IMR-90 (cell line): Measurements from ENCODE around the gene NHSL2. TPM values are rescaled to one million over a fixed set of nuclear protein-coding genes. Genes with fewer than 3 reads are reported as not detected.

Source experiments
- ATAC-seq: fragments of 200-7000 bp; cut with Tn5 transposase; 2 replicates; pipeline ENCODE4 v1.9.1; 2020; ENCODE audit warnings: low read depth, mild to moderate bottlenecking, moderate library complexity
- BruUV-seq: library from RNA; stranded (reverse); fragments of 400-500 nt; replicated peaks from 2 replicates; lab custom pipeline; 2021; lab: Mats Ljungman, UMichigan
- CTCF ChIA-PET: fragments of 300-600 bp; formaldehyde crosslinking; extraction: SDS; loops from one replicate; lab custom pipeline; 2021; ENCODE audit warnings: antibody characterized with exemption; lab: Yijun Ruan, JAX
- POLR2A ChIA-PET: fragments of 300-600 bp; sonication (Branson Sonifier 250); formaldehyde crosslinking; loops from one replicate; lab custom pipeline; 2022; ENCODE audit warnings: antibody characterized with exemption; ENCODE audit not compliant: unreplicated experiment; lab: Charles Lee
- DNase-seq: peaks from one replicate; pipeline ENCODE4 v3.0.0; 2013
- H2AFZ ChIP-seq: replicated peaks from 2 replicates; pipeline ENCODE3; 2013; ENCODE audit warnings: low read length, mild to moderate bottlenecking; ENCODE audit not compliant: poor library complexity
- H2AK5ac ChIP-seq: 2 replicates; pipeline ENCODE4 v1.6.1; 2013; ENCODE audit warnings: low read depth, low read length, inconsistent platforms
- H2AK9ac ChIP-seq: replicated peaks from 2 replicates; pipeline ENCODE3; 2013; ENCODE audit warnings: mild to moderate bottlenecking, low read depth, low read length, moderate library complexity; ENCODE audit not compliant: poor library complexity
- H2BK120ac ChIP-seq: 2 replicates; pipeline ENCODE4 v1.6.1; 2013; ENCODE audit warnings: low read depth, low read length, inconsistent platforms
- H2BK15ac ChIP-seq: 3 replicates; pipeline ENCODE4 v1.6.1; 2013; ENCODE audit warnings: low read depth, low read length, inconsistent platforms
- H2BK20ac ChIP-seq: 2 replicates; pipeline ENCODE4 v1.6.1; 2013; ENCODE audit warnings: low read depth, mild to moderate bottlenecking, inconsistent platforms, low read length, moderate library complexity
- H2BK5ac ChIP-seq: 2 replicates; pipeline ENCODE4 v1.6.1; 2013; ENCODE audit warnings: mild to moderate bottlenecking, low read depth, low read length, inconsistent platforms; ENCODE audit not compliant: poor library complexity, severe bottlenecking
- H3K14ac ChIP-seq: replicated peaks from 2 replicates; pipeline ENCODE4 v1.6.1; 2013; ENCODE audit warnings: low read depth, low read length, inconsistent platforms
- H3K18ac ChIP-seq: 2 replicates; pipeline ENCODE4 v1.6.1; 2013; ENCODE audit warnings: low read depth, low read length, control low read depth
- H3K23ac ChIP-seq: 2 replicates; pipeline ENCODE4 v1.6.1; 2013; ENCODE audit warnings: low read depth, low read length, inconsistent platforms
- H3K27ac ChIP-seq: 2 replicates; pipeline ENCODE4 v1.5.1; 2013; ENCODE audit warnings: mild to moderate bottlenecking, control low read depth, low read length; ENCODE audit not compliant: insufficient read depth
- H3K27me3 ChIP-seq: 2 replicates; pipeline ENCODE4 v1.6.1; 2013; ENCODE audit warnings: low read length; ENCODE audit not compliant: control insufficient read depth, insufficient read depth
- H3K36me3 ChIP-seq: 2 replicates; pipeline ENCODE4 v1.6.1; 2013; ENCODE audit warnings: low read length, mixed read lengths; ENCODE audit not compliant: control insufficient read depth, insufficient read depth
- H3K4ac ChIP-seq: 2 replicates; pipeline ENCODE4 v1.6.1; 2013; ENCODE audit warnings: low read depth, low read length, inconsistent platforms
- H3K4me1 ChIP-seq: 2 replicates; pipeline ENCODE4 v1.6.1; 2013; ENCODE audit warnings: low read length, mixed read lengths; ENCODE audit not compliant: control insufficient read depth, insufficient read depth
- H3K4me2 ChIP-seq: 2 replicates; pipeline ENCODE4 v1.6.1; 2013; ENCODE audit warnings: low read depth, mild to moderate bottlenecking, control low read depth, low read length, moderate library complexity
- H3K4me3 ChIP-seq: 2 replicates; pipeline ENCODE4 v1.5.1; 2013; ENCODE audit warnings: low read depth, mild to moderate bottlenecking, control low read depth, low read length, moderate library complexity; ENCODE audit not compliant: insufficient read depth
- H3K56ac ChIP-seq: 2 replicates; pipeline ENCODE4 v1.6.1; 2013; ENCODE audit warnings: low read length, inconsistent platforms; ENCODE audit not compliant: insufficient read depth; ENCODE audit errors: extremely low read depth
- H3K79me1 ChIP-seq, 2 experiments: 2 replicates each; pipeline ENCODE4 v1.6.1; 2013; ENCODE audit warnings: low read length in 2 of 2, inconsistent platforms in 1 of 2, low read depth in 1 of 2
- H3K9ac ChIP-seq: 2 replicates; pipeline ENCODE4 v1.6.1; 2013; ENCODE audit warnings: low read depth, low read length, control low read depth
- H3K9me1 ChIP-seq: 2 replicates; pipeline ENCODE4 v1.6.1; 2013; ENCODE audit warnings: low read length, inconsistent platforms; ENCODE audit not compliant: insufficient read depth
- H3K9me3 ChIP-seq: 2 replicates; pipeline ENCODE4 v1.6.1; 2013; ENCODE audit warnings: low read length; ENCODE audit not compliant: control insufficient read depth, insufficient read depth
- H4K20me1 ChIP-seq: 2 replicates; pipeline ENCODE4 v1.6.1; 2013; ENCODE audit warnings: low read length, inconsistent platforms; ENCODE audit not compliant: insufficient read depth
- H4K5ac ChIP-seq: 2 replicates; pipeline ENCODE4 v1.6.1; 2013; ENCODE audit warnings: mild to moderate bottlenecking, low read depth, low read length, control low read depth
- H4K8ac ChIP-seq, 2 experiments: 2 replicates each; pipeline ENCODE4 v1.6.1; 2013; ENCODE audit warnings: low read depth in 2 of 2, low read length in 2 of 2, control low read depth in 1 of 2, inconsistent platforms in 1 of 2
- H4K91ac ChIP-seq: 2 replicates; pipeline ENCODE4 v1.6.1; 2013; ENCODE audit warnings: low read depth, low read length, inconsistent platforms; ENCODE audit not compliant: insufficient read depth
- BHLHE40 ChIP-seq: fragments of 150-350 bp; IDR thresholded peaks from 2 replicates; pipeline ENCODE4 v1.6.1; 2016; ENCODE audit warnings: mild to moderate bottlenecking, low read depth, low read length
- CEBPB ChIP-seq: IDR thresholded peaks from 2 replicates; pipeline ENCODE4 v1.6.1; 2012; ENCODE audit warnings: low read depth, low read length, improper control_type of control experiment
- CHD1 ChIP-seq: IDR thresholded peaks from 2 replicates; pipeline ENCODE4 v1.6.1; 2012; ENCODE audit warnings: low read depth, low read length, improper control_type of control experiment
- CTCF ChIP-seq: conservative IDR thresholded peaks from 2 replicates; pipeline ENCODE4 v1.5.1; 2012; ENCODE audit warnings: mild to moderate bottlenecking, low read depth, low read length, improper control_type of control experiment
- FOS ChIP-seq: fragments of 150-350 bp; IDR thresholded peaks from 2 replicates; pipeline ENCODE4 v1.6.1; 2016; ENCODE audit warnings: low read depth, low read length
- MAFK ChIP-seq: IDR thresholded peaks from 2 replicates; pipeline ENCODE4 v1.6.1; 2012; ENCODE audit warnings: low read depth, low read length, improper control_type of control experiment
- MAZ ChIP-seq: IDR thresholded peaks from 2 replicates; pipeline ENCODE4 v1.6.1; 2012; ENCODE audit warnings: low read depth, mild to moderate bottlenecking, low read length, improper control_type of control experiment, moderate library complexity, borderline replicate concordance
- MXI1 ChIP-seq: IDR thresholded peaks from 2 replicates; pipeline ENCODE4 v1.6.1; 2012; ENCODE audit warnings: low read depth, mild to moderate bottlenecking, low read length, moderate library complexity, borderline replicate concordance
- NFE2L2 ChIP-seq: fragments of 150-350 bp; IDR thresholded peaks from 2 replicates; pipeline ENCODE4 v1.6.1; 2016; ENCODE audit warnings: low read depth, mild to moderate bottlenecking, low read length
- POLR2A ChIP-seq: IDR thresholded peaks from 2 replicates; pipeline ENCODE4 v1.6.1; 2012; ENCODE audit warnings: mild to moderate bottlenecking, low read depth, low read length
- RCOR1 ChIP-seq: IDR thresholded peaks from 2 replicates; pipeline ENCODE4 v1.6.1; 2012; ENCODE audit warnings: mild to moderate bottlenecking, low read length, improper control_type of control experiment; ENCODE audit not compliant: insufficient replicate concordance
- RFX5 ChIP-seq: IDR thresholded peaks from 2 replicates; pipeline ENCODE4 v1.8.0; 2012; ENCODE audit warnings: low read depth, mild to moderate bottlenecking, low read length, moderate library complexity
- SMC3 ChIP-seq: fragments of 150-350 bp; IDR thresholded peaks from 2 replicates; pipeline ENCODE4 v1.6.1; 2016; ENCODE audit warnings: low read depth, mild to moderate bottlenecking, antibody characterized with exemption, low read length, moderate library complexity
- WGBS, 2 experiments: methylation state at CpG; one replicate each; pipeline versions ENCODE4 v1.1.5 to v1.1.7; 2013; ENCODE audit warnings: missing lambda C conversion rate in 2 of 2; ENCODE audit not compliant: insufficient read length in 1 of 2; ENCODE audit errors: extremely low coverage in 2 of 2; 5-methylcytosine and 5-hydroxymethylcytosine counted together
- dilution Hi-C: fragments of 300-500 bp; cut with HindIII; formaldehyde crosslinking; loops from one replicate; pipeline ENCODE4 v1.14.3; 2018; ENCODE audit warnings: low sequenced_read_pairs; ENCODE audit not compliant: unreplicated experiment
- in situ Hi-C: fragments of 300-500 bp; cut with MboI; formaldehyde crosslinking; loops from 3 replicates; pipeline ENCODE4 v1.14.3; 2019; ENCODE audit warnings: low sequenced_read_pairs, inconsistent platforms, mixed read lengths
- intact Hi-C: fragments of 100-400 bp; cut with micrococcal nuclease; formaldehyde crosslinking; loops from 2 replicates; pipeline ENCODE4 v1.10.0; 2022
- polyA plus RNA-seq, 3 experiments: library from polyadenylated mRNA; depleted of rRNA; stranded (reverse); fragments of >200 nt; gene quantifications; 2 replicates each; pipeline ENCODE4 v1.2.3, GENCODE V29; 2012; ENCODE audit warnings: low replicate concordance in 1 of 3
- total RNA-seq: library from RNA; depleted of rRNA; stranded (reverse); fragments of >200 nt; gene quantifications from 2 replicates; pipeline ENCODE4 v1.2.3, GENCODE V29; 2012
- TF ChIP-seq, protein P1 (sequence below): fragments of 150-350 bp; IDR thresholded peaks from 2 replicates; pipeline ENCODE4 v1.6.1; 2017; ENCODE audit warnings: mild to moderate bottlenecking, antibody characterized with exemption, low read length, low read depth

NHSL2 gene
- total and polyA plus RNA-seq, 2 of the 4 experiments (the other 2 are of a cell fraction), result 0.72 to 0.75 TPM

GRCh38 chrX:71949363-71949762 lies 38.7 kb downstream of the NHSL2 start:
- CTCF ChIA-PET, result no interaction called here
- Histone ChIP-seq H3K4me1 (no peaks in the 10 kb centered on the region), H4K91ac (no peak overlapping the region), H4K20me1 (no peaks in the 10 kb centered on the region; the same call in 1 of the 2 replicates), H3K14ac (no peak overlapping the region), H2BK120ac (no peak overlapping the region), H3K4me2 (no peak overlapping the region), H4K5ac (no peak overlapping the region), H3K36me3 (no peaks in the 10 kb centered on the region), H2BK15ac (no peak overlapping the region), H2BK5ac (no peak overlapping the region), H3K18ac (no peak overlapping the region), H3K4ac (no peak overlapping the region), H3K9me3 (no peaks in the 10 kb centered on the region), H3K27me3 (peaks cover 55% of the 10 kb centered on the region), H2AK9ac (no peak overlapping the region), H3K9me1 (no peaks in the 10 kb centered on the region), H3K4me3 (no peak overlapping the region), H3K27ac (no peak overlapping the region), H2AFZ (no peak overlapping the region), H2AK5ac (no peak overlapping the region), H3K23ac (no peak overlapping the region), H2BK20ac (no peak overlapping the region), H3K56ac (no peak overlapping the region), H3K9ac (no peak overlapping the region), H4K8ac (no peak overlapping the region), H3K79me1 (no peaks in the 10 kb centered on the region)
- WGBS, 2 experiments, result no CpG with 5 or more reads among the region's 8 CpGs
- dilution Hi-C loops (no loop called here), in situ Hi-C loops (no loop called here), intact Hi-C loops (no loop called here)
- no TSS peak for BruUV-seq
- TF ChIP-seq MXI1, result no peak
- TF ChIP-seq FOS, result no peak
- no peak for TF ChIP-seq SMC3
- TF ChIP-seq CEBPB, result no peak
- TF ChIP-seq RCOR1, result no peak
- TF ChIP-seq, protein P1, sequence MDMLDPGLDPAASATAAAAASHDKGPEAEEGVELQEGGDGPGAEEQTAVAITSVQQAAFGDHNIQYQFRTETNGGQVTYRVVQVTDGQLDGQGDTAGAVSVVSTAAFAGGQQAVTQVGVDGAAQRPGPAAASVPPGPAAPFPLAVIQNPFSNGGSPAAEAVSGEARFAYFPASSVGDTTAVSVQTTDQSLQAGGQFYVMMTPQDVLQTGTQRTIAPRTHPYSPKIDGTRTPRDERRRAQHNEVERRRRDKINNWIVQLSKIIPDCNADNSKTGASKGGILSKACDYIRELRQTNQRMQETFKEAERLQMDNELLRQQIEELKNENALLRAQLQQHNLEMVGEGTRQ, result no peak
- no peak for TF ChIP-seq NFE2L2
- TF ChIP-seq CHD1, result no peak
- TF ChIP-seq POLR2A, result no peak
- no peak for TF ChIP-seq MAFK
- no peak for TF ChIP-seq BHLHE40
- TF ChIP-seq MAZ, result no peak
- no peak for TF ChIP-seq RFX5
- no peak for TF ChIP-seq CTCF
- DNase-seq, result no peak
- POLR2A ChIA-PET, result no interaction called here
- ATAC-seq, result no peak
